Activated CD8-positive, alpha-beta T cell treated with anti-CD3 and anti-CD28 coated beads, Interleukin-2, amount 10 ng/mL, durations not matched to agents 7 days and 5 days (primary cell): Measurements from ENCODE around the gene ST3GAL3. TPM values are rescaled to one million over a fixed set of nuclear protein-coding genes. Genes with fewer than 3 reads are reported as not detected.
A peak's percentile ranks its signal among the peaks of the same experiment; 100 is the strongest.

Experiments used
- ATAC-seq: fragments of 150-1000 bp; cut with Tn5 transposase; one replicate; pipeline ENCODE4 v1.10.0; 2021; ENCODE audit warnings: moderate library complexity
- CTCF ChIA-PET: fragments of 350-600 bp; sonication (Branson Sonifier 250); formaldehyde crosslinking; loops from one replicate; lab custom pipeline; 2021; ENCODE audit warnings: antibody characterized with exemption; lab: Charles Lee
- POLR2A ChIA-PET: fragments of 350-600 bp; sonication (Branson Sonifier 250); formaldehyde crosslinking; loops from one replicate; lab custom pipeline; 2021; ENCODE audit warnings: antibody characterized with exemption; lab: Charles Lee
- DNase-seq: peaks from one replicate; pipeline ENCODE4 v3.0.0-alpha.2; 2020
- H3K27ac Mint-ChIP-seq: one replicate; pipeline ENCODE4 v1.8.0; 2021; ENCODE audit warnings: mild to moderate bottlenecking, mixed read lengths
- H3K27me3 Mint-ChIP-seq: one replicate; pipeline ENCODE4 v1.8.0; 2021; ENCODE audit warnings: low read depth, mixed read lengths
- H3K36me3 Mint-ChIP-seq: one replicate; pipeline ENCODE4 v1.8.0; 2021; ENCODE audit warnings: low read depth, mixed read lengths
- H3K4me1 Mint-ChIP-seq: one replicate; pipeline ENCODE4 v1.8.0; 2021; ENCODE audit warnings: low read depth, mixed read lengths
- H3K4me3 Mint-ChIP-seq: one replicate; pipeline ENCODE4 v1.8.0; 2021; ENCODE audit warnings: mild to moderate bottlenecking, mixed read lengths
- H3K9me3 Mint-ChIP-seq: one replicate; pipeline ENCODE4 v1.8.0; 2022; ENCODE audit warnings: mixed read lengths; ENCODE audit not compliant: insufficient read depth
- total RNA-seq, 2 experiments: library from RNA; stranded (reverse); gene quantifications; one replicate each; pipeline ENCODE4 v1.2.3, GENCODE V29; 2021

Gene ST3GAL3
- 10 to 100 TPM; 20.4 to 23.3 TPM for total RNA-seq

GRCh38 chr1:43707190-43708001 lies at the start of gene ST3GAL3:
ST3GAL3 (plus strand) TSS chr1:43707536; CDS start chr1:43736263, 28,727 bp downstream.
- H3K27ac Mint-ChIP-seq: peak within 1 kb of the TSS; percentile 90
- DNase-seq: peak; percentile 94
- H3K4me3 Mint-ChIP-seq: peak within 1 kb of the TSS; percentile 91
- peak; percentile 98 for ATAC-seq
- ChIA-PET CTCF (interaction anchor here (1.1 to 4.1 kb wide), 5 partner anchors 17 to 227 kb away, joined by 3 to 24 read pairs (median 4); no protein-coding TSS in a partner anchor), POLR2A (interaction anchor here (0.5 to 2.4 kb wide), 10 partner anchors 9 to 924 kb away, joined by 3 to 20 read pairs (median 3); partner anchors contain the start of gene KDM4A)
- H3K9me3 Mint-ChIP-seq: no peaks in the 10 kb centered on the region
- peaks cover 42% of the 10 kb centered on the region for H3K36me3 Mint-ChIP-seq
- H3K27me3 Mint-ChIP-seq: no peaks in the 10 kb centered on the region
- peaks cover 41% of the 10 kb centered on the region for H3K4me1 Mint-ChIP-seq

GRCh38 chr1:43659212-43660166 lies 47.8 kb upstream of the ST3GAL3 start:
- no peaks in the 10 kb centered on the region for H3K9me3 Mint-ChIP-seq
- DNase-seq (no peak), ATAC-seq (no peak)
- peaks cover 61% of the 10 kb centered on the region for H3K36me3 Mint-ChIP-seq
- ChIA-PET CTCF (interaction anchor here (1.3 to 1.4 kb wide), 2 partner anchors 9 to 104 kb away, joined by 4 to 5 read pairs; partner anchors contain the start of gene KDM4A), POLR2A (no interaction called here)
- H3K4me3 Mint-ChIP-seq: no peak overlapping the region
- H3K27ac Mint-ChIP-seq: no peak overlapping the region
- H3K27me3 Mint-ChIP-seq: no peaks in the 10 kb centered on the region
- no peaks in the 10 kb centered on the region for H3K4me1 Mint-ChIP-seq

- Mint-ChIP-seq H3K27ac (no peak overlapping the region), H3K4me1 (no peaks in the 10 kb centered on the region), H3K36me3 (peaks cover 62% of the 10 kb centered on the region), H3K27me3 (no peaks in the 10 kb centered on the region), H3K4me3 (no peak overlapping the region), H3K9me3 (no peaks in the 10 kb centered on the region)
- CTCF ChIA-PET: interaction anchor here (1.3 to 1.4 kb wide), 3 partner anchors 10 to 274 kb away, joined by 4 to 5 read pairs (median 4); partner anchors contain the start of gene KDM4A
- ATAC-seq (no peak), DNase-seq (no peak)
- POLR2A ChIA-PET: interaction anchor here (0.6 kb wide), 1 partner anchor 266 kb away, joined by 3 read pairs; no protein-coding TSS in a partner anchor
Measured at GRCh38 chr1:43660355-43660754, 47.0 kb upstream of the ST3GAL3 start.

GRCh38 chr1:43664369-43664768 lies 43.0 kb upstream of the ST3GAL3 start:
- ChIA-PET POLR2A (interaction anchor here (1.5 kb wide), 1 partner anchor 13 kb away, joined by 6 read pairs; no protein-coding TSS in a partner anchor), CTCF (no interaction called here)
- H3K36me3 Mint-ChIP-seq: peaks cover 81% of the 10 kb centered on the region
- H3K27ac Mint-ChIP-seq: peak overlapping the region; percentile 18
- no peak overlapping the region for H3K4me3 Mint-ChIP-seq
- DNase-seq (no peak), ATAC-seq (no peak)
- no peaks in the 10 kb centered on the region for H3K4me1 Mint-ChIP-seq
- no peaks in the 10 kb centered on the region for H3K27me3 Mint-ChIP-seq
- H3K9me3 Mint-ChIP-seq: no peaks in the 10 kb centered on the region

- no peaks in the 10 kb centered on the region for H3K4me1 Mint-ChIP-seq
- H3K9me3 Mint-ChIP-seq: no peaks in the 10 kb centered on the region
- H3K4me3 Mint-ChIP-seq: no peak overlapping the region
- peaks cover 82% of the 10 kb centered on the region for H3K36me3 Mint-ChIP-seq
- ATAC-seq (no peak), DNase-seq (no peak)
- CTCF ChIA-PET: interaction anchor here (1.1 kb wide), 1 partner anchor 268 kb away, joined by 4 read pairs; no protein-coding TSS in a partner anchor
- no peaks in the 10 kb centered on the region for H3K27me3 Mint-ChIP-seq
- no peak overlapping the region for H3K27ac Mint-ChIP-seq
- POLR2A ChIA-PET: interaction anchor here (0.8 to 1.3 kb wide), 3 partner anchors 14 to 17 kb away, joined by 3 to 4 read pairs (median 3); partner anchors contain the start of gene KDM4A
Measured at GRCh38 chr1:43666608-43667007, 40.7 kb upstream of the ST3GAL3 start.

GRCh38 chr1:43668956-43669355 lies 38.4 kb upstream of the ST3GAL3 start:
- no peak for ATAC-seq
- Mint-ChIP-seq H3K9me3 (no peaks in the 10 kb centered on the region), H3K4me1 (no peaks in the 10 kb centered on the region), H3K27me3 (no peaks in the 10 kb centered on the region), H3K27ac (no peak overlapping the region), H3K4me3 (no peak overlapping the region), H3K36me3 (peaks cover 76% of the 10 kb centered on the region)
- no peak for DNase-seq
- POLR2A ChIA-PET: no interaction called here
- CTCF ChIA-PET: no interaction called here

- Mint-ChIP-seq H3K4me3 (no peak overlapping the region), H3K4me1 (no peaks in the 10 kb centered on the region), H3K9me3 (no peaks in the 10 kb centered on the region), H3K36me3 (peaks cover 73% of the 10 kb centered on the region), H3K27me3 (no peaks in the 10 kb centered on the region), H3K27ac (no peak overlapping the region)
- CTCF ChIA-PET: no interaction called here
- DNase-seq: no peak
- POLR2A ChIA-PET: interaction anchor here (1.1 kb wide), 1 partner anchor 19 kb away, joined by 3 read pairs; the partner anchor contains the start of gene KDM4A
- no peak for ATAC-seq
Measured at GRCh38 chr1:43669878-43670277, 37.5 kb upstream of the ST3GAL3 start.

- no peaks in the 10 kb centered on the region for H3K9me3 Mint-ChIP-seq
- H3K4me1 Mint-ChIP-seq: no peaks in the 10 kb centered on the region
- no peak overlapping the region for H3K4me3 Mint-ChIP-seq
- no peak for ATAC-seq
- H3K36me3 Mint-ChIP-seq: peaks cover 69% of the 10 kb centered on the region
- DNase-seq: no peak
- no peaks in the 10 kb centered on the region for H3K27me3 Mint-ChIP-seq
- H3K27ac Mint-ChIP-seq: no peak overlapping the region
- ChIA-PET POLR2A (interaction anchor here (0.8 kb wide), 1 partner anchor 122 kb away, joined by 3 read pairs; no protein-coding TSS in a partner anchor), CTCF (interaction anchor here (1.3 kb wide), 1 partner anchor 264 kb away, joined by 4 read pairs; no protein-coding TSS in a partner anchor)
Measured at GRCh38 chr1:43671193-43671592, 36.1 kb upstream of the ST3GAL3 start.

- ATAC-seq (no peak), DNase-seq (no peak)
- Mint-ChIP-seq H3K27ac (no peak overlapping the region), H3K36me3 (peaks cover 64% of the 10 kb centered on the region), H3K9me3 (no peaks in the 10 kb centered on the region), H3K27me3 (no peaks in the 10 kb centered on the region), H3K4me1 (no peaks in the 10 kb centered on the region), H3K4me3 (no peak overlapping the region)
- ChIA-PET POLR2A (no interaction called here), CTCF (interaction anchor here (0.6 to 1.3 kb wide), 2 partner anchors 17 to 263 kb away, joined by 3 to 4 read pairs; no protein-coding TSS in a partner anchor)
Measured at GRCh38 chr1:43671626-43672330, 35.6 kb upstream of the ST3GAL3 start.

- no peak overlapping the region for H3K27ac Mint-ChIP-seq
- POLR2A ChIA-PET: interaction anchor here (0.7 kb wide), 2 partner anchors 45 to 932 kb away, joined by 3 read pairs; no protein-coding TSS in a partner anchor
- DNase-seq (no peak), ATAC-seq (no peak)
- H3K27me3 Mint-ChIP-seq: no peaks in the 10 kb centered on the region
- no peaks in the 10 kb centered on the region for H3K4me1 Mint-ChIP-seq
- no peaks in the 10 kb centered on the region for H3K9me3 Mint-ChIP-seq
- H3K4me3 Mint-ChIP-seq: no peak overlapping the region
- CTCF ChIA-PET: interaction anchor here (1.2 kb wide), 1 partner anchor 262 kb away, joined by 3 read pairs; no protein-coding TSS in a partner anchor
- H3K36me3 Mint-ChIP-seq: peaks cover 59% of the 10 kb centered on the region
Measured at GRCh38 chr1:43673261-43673660, 34.1 kb upstream of the ST3GAL3 start.
